Suprapubic skin (tissue), 4 donors: ENCODE measurements around the gene CD274. TPM values are rescaled to one million over a fixed set of nuclear protein-coding genes. Genes with fewer than 3 reads are reported as not detected.

Experiments used
- DNase-seq, 2 donors: peaks; one replicate each; pipeline ENCODE4 v3.0.0-alpha.2; 2019; ENCODE audit warnings: low spot score in 2 of 2
- H3K27ac ChIP-seq: fragments of 200-600 bp; sonication (generic); one replicate; pipeline ENCODE4 v1.5.1; 2019
- H3K27me3 ChIP-seq: fragments of 200-600 bp; sonication (generic); one replicate; pipeline ENCODE4 v1.5.1; 2019
- H3K36me3 ChIP-seq: fragments of 200-600 bp; sonication (generic); one replicate; pipeline ENCODE4 v1.5.1; 2019
- H3K4me1 ChIP-seq: fragments of 200-600 bp; sonication (generic); one replicate; pipeline ENCODE4 v1.5.1; 2019
- H3K4me3 ChIP-seq: fragments of 200-600 bp; sonication (generic); one replicate; pipeline ENCODE4 v1.5.1; 2019; ENCODE audit warnings: mild to moderate bottlenecking
- H3K9me3 ChIP-seq: fragments of 200-600 bp; sonication (generic); one replicate; pipeline ENCODE4 v1.5.1; 2019
- EP300 ChIP-seq: sonication (generic); formaldehyde crosslinking; IDR thresholded peaks from one replicate; pipeline ENCODE4 v1.6.1; 2017; ENCODE audit warnings: antibody characterized with exemption
- POLR2A ChIP-seq, 2 donors: fragments of 450-650 bp; IDR thresholded peaks; one replicate each; pipeline ENCODE4 v1.6.1; 2017; ENCODE audit warnings: antibody characterized with exemption in 2 of 2, mild to moderate bottlenecking in 2 of 2, moderate library complexity in 2 of 2
- POLR2AphosphoS5 ChIP-seq, 3 donors: sonication (generic); formaldehyde crosslinking; IDR thresholded peaks; one replicate each; pipeline ENCODE4 v1.6.1; 2017; ENCODE audit warnings: antibody characterized with exemption in 3 of 3
- WGBS: methylation state at CpG from one replicate; pipeline ENCODE4 v1.1.5; 2018; 5-methylcytosine and 5-hydroxymethylcytosine counted together
- total RNA-seq, 4 donors: library from RNA; depleted of rRNA; stranded (reverse); fragments of >200 nt; gene quantifications; one replicate each; pipeline ENCODE4 v1.1.0, GENCODE V29; 2016
- TF ChIP-seq, protein P1 (sequence below), 2 donors: fragments of 200-600 bp in 1 of 2; fragments of 450-650 bp in 1 of 2; sonication (generic) in 1 of 2; IDR thresholded peaks; one replicate each; pipeline ENCODE4 v1.5.1; 2016 to 2019; ENCODE audit warnings: antibody characterized with exemption in 2 of 2, mild to moderate bottlenecking in 1 of 2, moderate library complexity in 1 of 2

Gene CD274
- total RNA-seq, 4 donors from 2014 or later = 0.15 to 1.6 (median 0.64) TPM; not detected in 1

DNA sequence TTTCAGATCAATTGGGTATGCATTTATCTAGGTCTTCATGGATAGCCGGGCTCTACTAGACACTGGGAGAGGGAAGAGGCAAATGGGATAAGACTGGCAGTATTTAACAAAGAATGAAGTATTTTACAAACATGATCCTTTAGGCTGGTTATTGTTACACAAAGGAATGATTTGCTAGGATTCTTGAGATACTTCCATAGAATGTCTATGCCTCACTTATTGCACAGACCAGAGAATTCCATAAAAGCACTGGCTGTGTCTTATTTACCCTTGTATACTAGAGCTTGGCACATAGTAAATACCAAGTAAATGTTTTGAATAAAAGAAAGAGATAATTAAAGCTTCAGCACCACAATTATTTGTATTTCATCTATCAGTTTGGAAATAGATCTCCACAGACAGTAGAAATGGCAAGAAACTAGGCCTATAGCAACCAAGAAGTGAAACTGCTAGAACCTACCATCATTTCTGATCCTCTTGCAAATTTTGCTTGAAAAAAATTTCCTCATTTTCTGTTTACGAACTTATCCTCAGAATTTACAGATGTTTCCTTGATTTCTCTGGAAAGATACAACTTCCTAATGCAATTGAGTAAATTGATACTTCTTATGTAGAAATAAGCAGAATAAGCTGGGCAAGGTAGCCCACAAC, 63.7 kb downstream of the CD274 start:
- H3K36me3 ChIP-seq = no peaks in the 10 kb centered on the region
- no peak for TF ChIP-seq POLR2A (IDR thresholded peaks at IDR 0.05)
- no peak for TF ChIP-seq EP300
- TF ChIP-seq POLR2AphosphoS5 (IDR thresholded peaks at IDR 0.05) = no peak
- TF ChIP-seq, protein P1, sequence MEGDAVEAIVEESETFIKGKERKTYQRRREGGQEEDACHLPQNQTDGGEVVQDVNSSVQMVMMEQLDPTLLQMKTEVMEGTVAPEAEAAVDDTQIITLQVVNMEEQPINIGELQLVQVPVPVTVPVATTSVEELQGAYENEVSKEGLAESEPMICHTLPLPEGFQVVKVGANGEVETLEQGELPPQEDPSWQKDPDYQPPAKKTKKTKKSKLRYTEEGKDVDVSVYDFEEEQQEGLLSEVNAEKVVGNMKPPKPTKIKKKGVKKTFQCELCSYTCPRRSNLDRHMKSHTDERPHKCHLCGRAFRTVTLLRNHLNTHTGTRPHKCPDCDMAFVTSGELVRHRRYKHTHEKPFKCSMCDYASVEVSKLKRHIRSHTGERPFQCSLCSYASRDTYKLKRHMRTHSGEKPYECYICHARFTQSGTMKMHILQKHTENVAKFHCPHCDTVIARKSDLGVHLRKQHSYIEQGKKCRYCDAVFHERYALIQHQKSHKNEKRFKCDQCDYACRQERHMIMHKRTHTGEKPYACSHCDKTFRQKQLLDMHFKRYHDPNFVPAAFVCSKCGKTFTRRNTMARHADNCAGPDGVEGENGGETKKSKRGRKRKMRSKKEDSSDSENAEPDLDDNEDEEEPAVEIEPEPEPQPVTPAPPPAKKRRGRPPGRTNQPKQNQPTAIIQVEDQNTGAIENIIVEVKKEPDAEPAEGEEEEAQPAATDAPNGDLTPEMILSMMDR (IDR thresholded peaks at IDR 0.05) = no peak
- H3K27me3 ChIP-seq = no peaks in the 10 kb centered on the region
- H3K4me3 ChIP-seq = no peak overlapping the region
- DNase-seq = no peak
- H3K9me3 ChIP-seq = no peaks in the 10 kb centered on the region
- H3K27ac ChIP-seq = no peak overlapping the region
- peaks cover 27% of the 10 kb centered on the region for H3K4me1 ChIP-seq
- 92% methylated on average over 2 of the region's 2 CpGs for WGBS

DNA sequence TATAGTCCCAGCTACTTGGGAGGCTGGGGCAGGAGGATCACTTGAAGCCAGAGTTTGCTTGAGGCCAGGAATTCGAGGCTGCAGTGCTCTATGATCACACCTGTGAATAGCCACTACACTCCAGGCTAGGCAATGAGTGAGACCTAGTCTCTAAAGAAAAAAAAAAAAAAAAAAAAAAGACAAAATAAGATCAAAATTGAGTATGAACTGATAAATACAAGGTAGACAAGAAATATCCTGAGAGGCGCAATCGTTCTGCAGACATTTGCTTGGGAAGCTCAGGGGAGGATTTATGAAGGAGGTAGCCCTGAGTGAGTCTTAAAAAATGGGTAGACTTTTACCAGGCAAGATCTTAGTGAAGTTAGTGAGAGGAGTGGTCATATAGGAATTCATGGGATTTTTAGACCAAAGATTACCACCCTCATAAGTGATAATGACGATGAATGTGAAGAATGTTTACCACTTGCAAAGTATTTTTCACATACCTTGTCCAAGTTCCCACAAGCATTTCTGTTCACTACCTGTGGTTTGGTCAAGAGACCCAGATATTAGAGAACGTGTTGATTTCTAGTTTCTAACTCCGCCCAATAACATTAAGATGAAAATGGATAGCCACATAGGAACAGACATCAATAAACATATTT, 64.4 kb downstream of the CD274 start:
- H3K9me3 ChIP-seq = no peaks in the 10 kb centered on the region
- no peak overlapping the region for H3K4me3 ChIP-seq
- TF ChIP-seq, protein P1 (IDR thresholded peaks at IDR 0.05) = no peak
- TF ChIP-seq POLR2A (IDR thresholded peaks at IDR 0.05) (no peak), EP300 (no peak), POLR2AphosphoS5 (IDR thresholded peaks at IDR 0.05) (no peak)
- H3K36me3 ChIP-seq = no peaks in the 10 kb centered on the region
- H3K4me1 ChIP-seq = peaks cover 26% of the 10 kb centered on the region
- no peak overlapping the region for H3K27ac ChIP-seq
- H3K27me3 ChIP-seq = no peaks in the 10 kb centered on the region
- WGBS = 82% methylated on average over 6 of the region's 6 CpGs
- DNase-seq = no peak

DNA sequence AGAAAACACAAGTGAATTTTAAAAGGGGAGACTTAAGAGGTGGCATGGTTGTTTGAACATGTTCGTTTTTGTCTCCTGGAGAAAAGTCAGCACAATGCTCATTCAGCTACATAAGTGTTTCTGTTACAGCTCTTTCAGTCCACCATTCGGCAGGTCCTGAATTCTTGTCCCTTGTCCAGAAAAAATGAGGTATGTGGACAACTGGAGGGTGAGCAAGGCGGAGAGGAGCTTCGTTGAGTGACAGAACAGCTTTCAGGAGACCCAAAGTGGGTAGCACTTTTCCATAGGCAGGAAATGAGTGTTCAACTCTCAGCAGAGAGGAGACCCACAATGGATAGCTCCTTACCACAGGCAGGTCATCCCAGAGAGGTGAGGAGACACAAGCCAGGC, 64.9 kb downstream of the CD274 start:
- 92% methylated on average over 4 of the region's 4 CpGs for WGBS
- TF ChIP-seq, protein P1 (IDR thresholded peaks at IDR 0.05) = no peak
- TF ChIP-seq POLR2AphosphoS5 (IDR thresholded peaks at IDR 0.05) (no peak), POLR2A (IDR thresholded peaks at IDR 0.05) (no peak), EP300 (no peak)

DNA sequence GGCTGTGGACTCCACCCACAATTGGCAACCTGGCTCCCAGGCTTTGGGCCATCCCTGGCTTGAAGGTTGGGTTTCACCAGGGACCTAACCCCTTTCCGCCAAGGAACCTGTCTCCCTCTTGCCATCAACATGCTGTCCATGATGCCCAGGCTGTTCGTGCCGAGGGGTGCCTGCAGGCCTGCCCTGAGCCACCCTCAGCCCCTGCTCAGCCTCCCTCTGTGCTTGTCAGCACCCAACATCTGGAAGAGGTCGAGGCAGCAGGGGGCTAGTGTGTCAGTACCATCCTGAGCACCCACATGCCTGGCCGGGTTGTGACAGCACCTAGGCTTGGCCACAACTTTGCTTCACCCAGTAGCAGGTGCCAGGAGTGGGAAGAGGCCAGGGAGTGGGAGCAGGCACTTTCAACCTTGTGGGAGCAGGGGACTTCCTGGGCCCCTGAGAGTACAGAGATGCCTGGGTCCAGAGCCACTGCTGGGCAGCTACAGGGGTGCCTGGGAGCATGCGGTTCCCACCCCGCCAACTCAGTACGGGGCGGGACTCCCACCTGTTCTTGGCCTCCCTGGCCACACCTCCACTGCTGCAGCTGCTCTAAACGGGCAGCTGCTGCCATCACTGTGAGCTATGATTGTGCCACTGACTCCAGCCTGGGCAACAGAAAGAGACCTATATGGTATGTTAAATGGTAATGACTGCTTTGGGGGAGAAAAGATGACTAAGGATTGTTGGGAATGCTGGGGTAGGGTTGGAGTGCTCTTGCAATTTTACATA, 66.3 kb downstream of the CD274 start:
- H3K27ac ChIP-seq = no peak overlapping the region
- WGBS = 97% methylated on average over 6 of the region's 10 CpGs
- H3K27me3 ChIP-seq = no peaks in the 10 kb centered on the region
- no peak overlapping the region for H3K4me3 ChIP-seq
- no peak for DNase-seq
- H3K9me3 ChIP-seq = no peaks in the 10 kb centered on the region
- TF ChIP-seq POLR2A (IDR thresholded peaks at IDR 0.05) (no peak), POLR2AphosphoS5 (IDR thresholded peaks at IDR 0.05) (no peak), EP300 (no peak)
- TF ChIP-seq, protein P1 (IDR thresholded peaks at IDR 0.05) = no peak
- H3K4me1 ChIP-seq = peaks cover 17% of the 10 kb centered on the region
- H3K36me3 ChIP-seq = no peaks in the 10 kb centered on the region

More for the DNA sequence above, 64.9 kb downstream of the CD274 start:
- no peak for DNase-seq
- no peak overlapping the region for H3K4me3 ChIP-seq
- no peak overlapping the region for H3K27ac ChIP-seq
- H3K36me3 ChIP-seq = no peaks in the 10 kb centered on the region
- H3K4me1 ChIP-seq = peaks cover 21% of the 10 kb centered on the region
- no peaks in the 10 kb centered on the region for H3K27me3 ChIP-seq
- no peaks in the 10 kb centered on the region for H3K9me3 ChIP-seq
